ENCODE data around the gene SEPTIN6.
"Not testable (repeated sequence)": the region's sequence is repeated elsewhere in the genome, so short reads cannot be mapped to it uniquely, and the experiment has no call there.

SEPTIN6 gene

DNA sequence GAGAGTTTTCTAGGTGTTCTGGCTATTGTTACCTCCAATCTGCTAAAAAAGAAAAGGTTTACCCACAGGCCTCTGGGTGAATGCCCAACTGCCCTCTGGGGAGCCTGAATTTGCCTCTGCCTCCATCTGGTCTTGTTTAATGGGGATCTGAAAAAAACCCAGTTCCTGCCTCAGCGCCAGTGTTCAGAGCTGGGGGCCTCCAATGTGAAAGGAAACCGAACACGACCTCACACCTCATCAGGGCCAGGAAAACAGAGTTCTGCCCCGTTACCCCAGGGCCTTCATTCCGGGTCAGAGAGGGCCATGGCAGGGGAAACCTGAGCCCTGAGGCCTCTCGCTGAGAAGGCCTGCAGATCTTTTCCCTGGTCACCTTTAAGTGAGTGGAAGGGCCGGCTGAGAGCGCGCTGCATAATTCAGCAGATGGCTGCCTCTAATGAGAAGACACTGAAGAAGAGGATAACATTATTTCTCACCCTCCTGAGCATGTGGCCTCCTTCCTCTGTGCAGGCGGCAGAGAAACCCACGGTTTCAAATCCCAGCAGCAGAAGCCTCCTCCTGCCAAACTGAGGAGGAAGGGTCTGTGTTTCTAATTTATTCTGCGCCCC lies 6.8 kb downstream of the SEPTIN6 start:
- CTCF ChIA-PET = interaction anchor here (1.2 kb wide), 1 partner anchor 11 kb away, joined by 3 read pairs; no protein-coding TSS in a partner anchor
- H3K4me3 ChIP-seq (ENCODE audit: low read depth, low read length) = no peak overlapping the region
- TF ChIP-seq, protein P1, sequence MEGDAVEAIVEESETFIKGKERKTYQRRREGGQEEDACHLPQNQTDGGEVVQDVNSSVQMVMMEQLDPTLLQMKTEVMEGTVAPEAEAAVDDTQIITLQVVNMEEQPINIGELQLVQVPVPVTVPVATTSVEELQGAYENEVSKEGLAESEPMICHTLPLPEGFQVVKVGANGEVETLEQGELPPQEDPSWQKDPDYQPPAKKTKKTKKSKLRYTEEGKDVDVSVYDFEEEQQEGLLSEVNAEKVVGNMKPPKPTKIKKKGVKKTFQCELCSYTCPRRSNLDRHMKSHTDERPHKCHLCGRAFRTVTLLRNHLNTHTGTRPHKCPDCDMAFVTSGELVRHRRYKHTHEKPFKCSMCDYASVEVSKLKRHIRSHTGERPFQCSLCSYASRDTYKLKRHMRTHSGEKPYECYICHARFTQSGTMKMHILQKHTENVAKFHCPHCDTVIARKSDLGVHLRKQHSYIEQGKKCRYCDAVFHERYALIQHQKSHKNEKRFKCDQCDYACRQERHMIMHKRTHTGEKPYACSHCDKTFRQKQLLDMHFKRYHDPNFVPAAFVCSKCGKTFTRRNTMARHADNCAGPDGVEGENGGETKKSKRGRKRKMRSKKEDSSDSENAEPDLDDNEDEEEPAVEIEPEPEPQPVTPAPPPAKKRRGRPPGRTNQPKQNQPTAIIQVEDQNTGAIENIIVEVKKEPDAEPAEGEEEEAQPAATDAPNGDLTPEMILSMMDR (IDR thresholded peaks at IDR 0.05; ENCODE audit: insufficient read depth, low read length, missing control alignments) = no peak
- DNase-seq (ENCODE audit: low read depth, low spot score) = no peak
- POLR2A ChIA-PET = no interaction called here

DNA sequence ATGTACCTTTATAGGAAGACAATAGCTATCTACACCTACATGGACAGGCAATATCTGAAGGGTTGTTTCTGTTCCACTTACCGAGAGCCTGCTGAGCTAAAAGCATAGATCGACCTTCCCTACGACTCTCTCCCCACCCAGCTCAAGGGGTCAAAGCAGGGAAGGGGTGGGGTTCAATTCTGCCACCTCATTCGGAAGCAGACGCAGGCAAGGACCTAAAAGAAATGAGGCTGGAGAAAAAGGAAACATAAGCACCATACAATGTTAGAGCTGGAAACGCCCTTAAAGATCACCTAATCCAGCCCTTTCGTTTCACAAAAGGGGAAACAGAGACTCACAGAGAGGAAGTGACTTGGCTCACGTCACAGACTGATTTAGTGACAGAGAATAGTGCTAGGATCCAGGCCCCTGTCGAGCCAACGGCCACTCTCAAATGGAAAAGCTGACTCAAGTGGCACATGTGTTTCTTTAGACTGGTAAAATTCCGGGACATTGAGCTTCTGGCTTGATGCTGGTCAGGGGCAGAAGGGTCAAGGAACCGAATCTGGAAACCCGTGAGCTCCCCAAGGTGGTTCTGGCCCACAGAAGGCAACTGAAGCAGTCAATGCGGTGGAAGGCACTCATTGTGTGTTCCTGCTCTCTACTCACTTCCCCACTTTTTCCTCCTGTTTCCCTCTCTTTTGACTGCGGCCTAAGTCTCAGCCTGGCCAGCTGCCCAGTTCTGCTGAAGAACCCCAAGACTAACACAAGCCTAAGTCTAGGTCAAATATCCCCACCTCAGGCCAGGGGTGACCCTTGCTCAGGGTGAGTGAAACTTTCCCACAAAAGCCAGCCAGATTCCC lies 7.5 kb downstream of the SEPTIN6 start:
- ChIA-PET POLR2A (interaction anchor here (1.2 kb wide), 1 partner anchor 10 kb away, joined by 5 read pairs; no protein-coding TSS in a partner anchor), CTCF (interaction anchor here (0.7 to 2.1 kb wide), 3 partner anchors 10 to 74 kb away, joined by 3 to 10 read pairs (median 3); no protein-coding TSS in a partner anchor)
- TF ChIP-seq, protein P1 (IDR thresholded peaks at IDR 0.05; ENCODE audit: insufficient read depth, low read length, missing control alignments) = no peak
- DNase-seq (ENCODE audit: low read depth, low spot score) = no peak
- no peak overlapping the region for H3K4me3 ChIP-seq (ENCODE audit: low read depth, low read length)

DNA sequence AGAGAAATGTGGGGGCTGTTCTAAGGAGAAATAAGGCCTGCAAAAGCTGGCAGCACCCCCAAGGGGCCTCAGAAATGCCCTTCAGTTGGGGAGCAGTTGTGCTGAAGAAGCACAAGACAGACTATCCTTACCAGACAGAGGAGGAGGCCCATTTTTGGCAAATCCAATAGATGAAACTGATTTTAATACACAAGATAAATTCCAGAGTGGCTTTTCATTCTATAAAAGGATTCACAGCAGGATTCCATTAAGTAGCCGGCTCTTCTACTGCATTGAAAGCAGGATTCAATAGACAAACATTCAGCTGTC lies 8.1 kb downstream of the SEPTIN6 start:
- POLR2A ChIA-PET = interaction anchor here (1.2 kb wide), 1 partner anchor 9 kb away, joined by 5 read pairs; no protein-coding TSS in a partner anchor
- no peak for DNase-seq (ENCODE audit: low read depth, low spot score)
- TF ChIP-seq, protein P1 (IDR thresholded peaks at IDR 0.05; ENCODE audit: insufficient read depth, low read length, missing control alignments) = no peak
- CTCF ChIA-PET = interaction anchor here (0.7 to 2.1 kb wide), 3 partner anchors 9 to 74 kb away, joined by 3 to 10 read pairs (median 3); no protein-coding TSS in a partner anchor
- no peak overlapping the region for H3K4me3 ChIP-seq (ENCODE audit: low read depth, low read length)

DNA sequence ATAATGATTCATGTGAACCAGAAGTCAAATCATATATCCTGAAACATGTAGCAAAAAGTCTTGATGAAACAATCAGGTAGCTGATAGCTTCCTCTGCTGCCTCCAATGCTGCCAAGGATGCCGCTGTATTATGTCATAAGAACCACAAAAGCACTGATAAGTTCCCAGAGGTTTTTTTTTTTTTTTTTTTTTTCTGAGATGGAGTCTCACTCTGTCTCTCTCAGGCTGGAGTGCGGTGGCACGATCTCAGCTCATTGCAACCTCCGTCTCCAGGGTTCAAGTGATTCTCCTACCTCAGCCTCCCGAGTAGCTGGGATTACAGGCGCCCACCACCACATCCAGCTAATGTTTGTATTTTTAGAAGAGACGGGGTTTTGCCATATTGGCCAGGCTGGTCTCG lies 8.7 kb downstream of the SEPTIN6 start:
- H3K4me3 ChIP-seq (ENCODE audit: low read depth, low read length); DNase-seq (ENCODE audit: low read depth, low spot score); POLR2A ChIA-PET: not testable (repeated sequence)
- CTCF ChIA-PET = interaction anchor here (2.1 kb wide), 1 partner anchor 45 kb away, joined by 10 read pairs; no protein-coding TSS in a partner anchor

DNA sequence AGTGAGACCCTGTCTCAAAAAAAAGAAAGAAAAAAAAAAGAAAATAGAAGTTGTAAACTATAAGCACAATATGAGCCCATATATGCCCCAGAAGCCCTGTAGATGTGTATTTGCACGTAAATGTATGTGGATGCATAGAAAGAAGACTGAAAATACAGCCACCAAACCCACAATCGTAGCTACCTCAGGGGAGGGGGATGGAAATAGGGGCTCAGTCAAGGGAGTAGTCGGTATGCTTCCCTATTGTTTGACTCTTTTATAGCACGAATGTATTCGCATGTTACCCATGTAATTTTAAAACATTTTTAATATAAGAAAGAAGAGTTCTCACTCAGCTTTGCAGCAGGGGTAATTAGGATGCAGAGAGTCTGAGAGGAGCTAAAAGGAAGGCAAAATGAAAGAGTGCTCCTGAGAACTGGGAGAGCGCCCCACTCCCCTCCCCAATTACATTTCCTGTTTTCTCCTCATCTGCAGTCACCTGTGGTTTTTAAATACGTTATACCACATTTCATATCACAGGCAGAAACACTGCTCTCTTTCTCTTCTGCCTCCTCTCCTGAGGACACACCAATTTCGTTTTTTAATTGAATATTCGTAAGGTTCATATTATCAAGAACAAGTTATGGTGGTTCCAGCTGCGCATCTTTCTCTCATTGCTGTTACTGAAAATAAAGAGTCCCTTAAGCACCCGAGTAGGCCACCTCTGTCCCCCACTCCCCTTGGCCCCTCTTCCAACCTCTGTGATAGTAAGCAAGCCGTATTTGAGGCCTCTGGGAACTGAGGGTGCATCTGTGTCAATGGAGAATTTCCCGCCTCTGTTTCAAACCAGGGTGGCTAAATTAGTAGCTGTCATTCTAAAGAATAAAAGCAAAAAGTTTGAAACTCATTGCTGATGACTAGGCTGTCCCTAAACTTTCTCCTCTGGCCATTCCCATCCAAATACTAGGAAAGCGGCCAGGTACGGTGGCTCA lies 10.7 kb downstream of the SEPTIN6 start:
- POLR2A ChIA-PET = no interaction called here
- TF ChIP-seq, protein P1 (IDR thresholded peaks at IDR 0.05; ENCODE audit: insufficient read depth, low read length, missing control alignments) = no peak
- CTCF ChIA-PET = no interaction called here
- H3K4me3 ChIP-seq (ENCODE audit: low read depth, low read length) = no peak overlapping the region
- DNase-seq (ENCODE audit: low read depth, low spot score) = no peak

DNA sequence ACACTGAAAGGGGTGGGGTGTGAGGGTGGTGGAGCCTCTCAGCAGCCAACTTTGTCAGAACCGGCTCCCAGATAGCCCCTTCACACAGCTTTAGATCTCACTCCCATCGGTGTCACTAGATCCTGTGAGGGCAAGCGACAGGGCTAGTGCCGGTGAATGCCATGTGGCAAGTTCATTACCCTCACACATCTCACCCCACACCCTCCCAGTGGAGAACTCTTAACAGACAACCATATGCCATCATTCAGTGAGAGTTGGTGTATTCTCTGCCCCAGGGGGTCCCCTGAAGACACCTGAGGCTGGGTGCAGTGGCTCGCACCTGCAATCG lies 15.3 kb downstream of the SEPTIN6 start:
- TF ChIP-seq, protein P1 (IDR thresholded peaks at IDR 0.05; ENCODE audit: insufficient read depth, low read length, missing control alignments) = no peak
- CTCF ChIA-PET = no interaction called here
- POLR2A ChIA-PET = no interaction called here
- no peak overlapping the region for H3K4me3 ChIP-seq (ENCODE audit: low read depth, low read length)
- no peak for DNase-seq (ENCODE audit: low read depth, low spot score)

All from AG04449 (cell line).